Activated CD8-positive, alpha-beta T cell treated with anti-CD3 and anti-CD28 coated beads for 36 hours (primary cell): ENCODE measurements around the gene PWWP2B. TPM values are rescaled to one million over a fixed set of nuclear protein-coding genes. Genes with fewer than 3 reads are reported as not detected.

Experiments used
- ATAC-seq: fragments of 200-7000 bp; cut with Tn5 transposase; one replicate; pipeline ENCODE4 v1.10.0; 2021; ENCODE audit warnings: mild to moderate bottlenecking, moderate library complexity
- CTCF ChIA-PET: fragments of 350-600 bp; sonication (Branson Sonifier 250); formaldehyde crosslinking; loops from one replicate; lab custom pipeline; 2021; ENCODE audit warnings: antibody characterized with exemption; lab: Charles Lee
- POLR2A ChIA-PET: fragments of 350-600 bp; sonication (Branson Sonifier 250); formaldehyde crosslinking; loops from one replicate; lab custom pipeline; 2021; ENCODE audit warnings: antibody characterized with exemption; lab: Charles Lee
- DNase-seq: peaks from one replicate; pipeline ENCODE4 v3.0.0-alpha.2; 2020
- H3K27ac Mint-ChIP-seq: one replicate; pipeline ENCODE4 v1.8.0; 2021; ENCODE audit warnings: mild to moderate bottlenecking, mixed read lengths
- H3K27me3 Mint-ChIP-seq: one replicate; pipeline ENCODE4 v1.8.0; 2021; ENCODE audit warnings: mixed read lengths
- H3K36me3 Mint-ChIP-seq: one replicate; pipeline ENCODE4 v1.8.0; 2021; ENCODE audit warnings: low read depth, mixed read lengths
- H3K4me1 Mint-ChIP-seq: one replicate; pipeline ENCODE4 v1.8.0; 2021; ENCODE audit warnings: low read depth, mixed read lengths
- H3K4me3 Mint-ChIP-seq: one replicate; pipeline ENCODE4 v1.8.0; 2021; ENCODE audit warnings: mild to moderate bottlenecking, moderate library complexity, mixed read lengths
- H3K9me3 Mint-ChIP-seq: one replicate; pipeline ENCODE4 v1.8.0; 2021; ENCODE audit warnings: mixed read lengths
- intact Hi-C: fragments of 100-400 bp; cut with micrococcal nuclease; formaldehyde crosslinking; loops from one replicate; pipeline ENCODE4 v1.10.0; 2022
- total RNA-seq, 2 experiments: library from RNA; stranded (reverse); gene quantifications; one replicate each; pipeline ENCODE4 v1.2.3, GENCODE V29; 2021
- TF ChIP-seq, protein P1 (sequence below): fragments of 200-600 bp; IDR thresholded peaks from one replicate; pipeline ENCODE4 v1.8.0; 2022; ENCODE audit warnings: antibody characterized with exemption, mild to moderate bottlenecking

PWWP2B gene
- total RNA-seq, 2 experiments from 2014 or later, result 6.0 to 6.6 TPM

DNA sequence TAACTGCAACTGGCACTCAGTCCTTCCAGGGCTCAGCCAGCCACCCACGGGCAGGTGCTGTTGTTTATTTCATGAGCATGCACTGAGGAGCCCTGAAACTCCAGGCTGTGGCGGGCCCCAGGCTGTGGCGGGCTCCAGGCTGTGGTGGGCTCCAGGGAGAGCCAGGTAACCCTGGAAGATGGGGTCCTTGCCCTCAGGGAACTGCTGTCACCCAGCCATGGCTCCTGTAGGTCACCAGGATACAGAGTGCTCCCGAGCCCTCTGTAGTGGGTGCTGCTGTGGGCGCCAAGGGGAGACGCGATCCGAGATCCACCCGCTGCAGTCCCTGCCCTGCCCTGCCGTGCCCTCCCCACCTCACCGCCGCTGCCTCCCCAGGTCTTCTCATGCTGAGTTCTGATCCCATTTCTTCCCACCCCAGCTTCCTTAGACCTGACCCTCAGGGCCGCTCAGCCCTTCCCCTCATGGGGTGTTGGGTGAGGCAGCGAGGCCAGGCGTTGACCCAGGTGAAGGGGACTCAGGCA lies 35.4 kb upstream of the PWWP2B start:
- CTCF ChIA-PET, result interaction anchor here (0.6 to 2.4 kb wide), 16 partner anchors 9 to 93 kb away, joined by 3 to 16 read pairs (median 5); no protein-coding TSS in a partner anchor
- DNase-seq (no peak), ATAC-seq (no peak)
- H3K4me1 Mint-ChIP-seq, result peaks cover 3% of the 10 kb centered on the region
- H3K27ac Mint-ChIP-seq, result no peak overlapping the region
- no peak overlapping the region for H3K4me3 Mint-ChIP-seq
- H3K9me3 Mint-ChIP-seq, result no peaks in the 10 kb centered on the region
- intact Hi-C loops, result no loop called here
- peaks cover 2% of the 10 kb centered on the region for H3K36me3 Mint-ChIP-seq
- no peaks in the 10 kb centered on the region for H3K27me3 Mint-ChIP-seq
- TF ChIP-seq, protein P1, sequence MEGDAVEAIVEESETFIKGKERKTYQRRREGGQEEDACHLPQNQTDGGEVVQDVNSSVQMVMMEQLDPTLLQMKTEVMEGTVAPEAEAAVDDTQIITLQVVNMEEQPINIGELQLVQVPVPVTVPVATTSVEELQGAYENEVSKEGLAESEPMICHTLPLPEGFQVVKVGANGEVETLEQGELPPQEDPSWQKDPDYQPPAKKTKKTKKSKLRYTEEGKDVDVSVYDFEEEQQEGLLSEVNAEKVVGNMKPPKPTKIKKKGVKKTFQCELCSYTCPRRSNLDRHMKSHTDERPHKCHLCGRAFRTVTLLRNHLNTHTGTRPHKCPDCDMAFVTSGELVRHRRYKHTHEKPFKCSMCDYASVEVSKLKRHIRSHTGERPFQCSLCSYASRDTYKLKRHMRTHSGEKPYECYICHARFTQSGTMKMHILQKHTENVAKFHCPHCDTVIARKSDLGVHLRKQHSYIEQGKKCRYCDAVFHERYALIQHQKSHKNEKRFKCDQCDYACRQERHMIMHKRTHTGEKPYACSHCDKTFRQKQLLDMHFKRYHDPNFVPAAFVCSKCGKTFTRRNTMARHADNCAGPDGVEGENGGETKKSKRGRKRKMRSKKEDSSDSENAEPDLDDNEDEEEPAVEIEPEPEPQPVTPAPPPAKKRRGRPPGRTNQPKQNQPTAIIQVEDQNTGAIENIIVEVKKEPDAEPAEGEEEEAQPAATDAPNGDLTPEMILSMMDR, result no peak
- POLR2A ChIA-PET, result interaction anchor here (1.2 kb wide), 1 partner anchor 9 kb away, joined by 3 read pairs; no protein-coding TSS in a partner anchor

DNA sequence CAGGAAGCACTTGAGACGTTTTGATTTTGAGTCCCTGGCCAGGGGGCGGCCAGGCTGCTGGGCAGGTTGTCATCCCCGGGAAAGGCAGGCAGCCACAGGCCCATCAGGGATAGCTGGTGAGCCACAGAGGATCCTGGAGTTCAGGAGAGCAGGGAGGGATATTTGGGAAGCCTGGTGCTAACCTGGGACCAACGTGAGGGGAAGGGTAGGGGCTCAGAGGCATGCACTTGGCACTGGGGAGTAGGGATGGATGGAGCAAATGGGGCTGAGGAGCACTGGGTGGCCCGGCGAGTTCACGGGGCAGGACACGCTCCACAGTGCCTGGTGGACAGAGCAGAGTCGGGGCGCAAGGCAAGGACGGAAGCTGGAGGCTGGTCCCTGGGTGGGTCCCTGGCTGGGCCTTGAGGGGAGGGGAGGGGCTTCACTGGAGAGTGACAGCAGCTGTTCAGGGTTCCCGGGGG lies 34.8 kb upstream of the PWWP2B start:
- Mint-ChIP-seq H3K4me3 (no peak overlapping the region), H3K36me3 (peaks cover 5% of the 10 kb centered on the region), H3K9me3 (no peaks in the 10 kb centered on the region), H3K27ac (no peak overlapping the region), H3K27me3 (no peaks in the 10 kb centered on the region), H3K4me1 (peaks cover 3% of the 10 kb centered on the region)
- TF ChIP-seq, protein P1, result no peak
- ChIA-PET POLR2A (interaction anchor here (1.2 kb wide), 1 partner anchor 8 kb away, joined by 3 read pairs; no protein-coding TSS in a partner anchor), CTCF (interaction anchor here (0.6 kb wide), 1 partner anchor 9 kb away, joined by 3 read pairs; no protein-coding TSS in a partner anchor)
- ATAC-seq, result no peak
- no peak for DNase-seq
- intact Hi-C loops, result no loop called here

GRCh38 chr10:132363376-132363775 lies 33.6 kb upstream of the PWWP2B start:
- no peak for ATAC-seq
- intact Hi-C loops, result no loop called here

GRCh38 chr10:132363921-132364593 lies 32.9 kb upstream of the PWWP2B start:
- ChIA-PET POLR2A (no interaction called here), CTCF (no interaction called here)
- ATAC-seq, result peak; percentile 54
- H3K27me3 Mint-ChIP-seq, result no peaks in the 10 kb centered on the region
- intact Hi-C loops, result no loop called here
- peaks cover 3% of the 10 kb centered on the region for H3K4me1 Mint-ChIP-seq
- TF ChIP-seq, protein P1, result no peak
- no peaks in the 10 kb centered on the region for H3K9me3 Mint-ChIP-seq
- peaks cover 5% of the 10 kb centered on the region for H3K36me3 Mint-ChIP-seq
- no peak overlapping the region for H3K27ac Mint-ChIP-seq
- peak; percentile 45 for DNase-seq
- H3K4me3 Mint-ChIP-seq, result no peak overlapping the region

More at GRCh38 chr10:132363376-132363775, 33.6 kb upstream of the PWWP2B start:
- H3K9me3 Mint-ChIP-seq, result no peaks in the 10 kb centered on the region
- ChIA-PET POLR2A (no interaction called here), CTCF (interaction anchor here (0.6 to 0.7 kb wide), 2 partner anchors 9 to 18 kb away, joined by 3 to 4 read pairs; no protein-coding TSS in a partner anchor)
- no peak for DNase-seq
- peaks cover 3% of the 10 kb centered on the region for H3K4me1 Mint-ChIP-seq
- no peak overlapping the region for H3K4me3 Mint-ChIP-seq
- H3K27ac Mint-ChIP-seq, result no peak overlapping the region
- no peaks in the 10 kb centered on the region for H3K27me3 Mint-ChIP-seq
- peaks cover 5% of the 10 kb centered on the region for H3K36me3 Mint-ChIP-seq
- TF ChIP-seq, protein P1, result no peak

- peak; percentile 80 for DNase-seq
- intact Hi-C loops, result no loop called here
- H3K27ac Mint-ChIP-seq, result peak overlapping the region; percentile 8
Measured at GRCh38 chr10:132364594-132364970, 32.4 kb upstream of the PWWP2B start.

More at GRCh38 chr10:132364594-132364970, 32.4 kb upstream of the PWWP2B start:
- peaks cover 3% of the 10 kb centered on the region for H3K4me1 Mint-ChIP-seq
- no peak overlapping the region for H3K4me3 Mint-ChIP-seq
- POLR2A ChIA-PET, result no interaction called here
- H3K36me3 Mint-ChIP-seq, result peaks cover 5% of the 10 kb centered on the region
- ATAC-seq, result peak; percentile 66
- TF ChIP-seq, protein P1, result no peak
- H3K27me3 Mint-ChIP-seq, result no peaks in the 10 kb centered on the region
- no peaks in the 10 kb centered on the region for H3K9me3 Mint-ChIP-seq
- CTCF ChIA-PET, result no interaction called here
